ENCODE data around the gene RASL10A. TPM values are rescaled to one million over a fixed set of nuclear protein-coding genes. Genes with fewer than 3 reads are reported as not detected.
A peak's percentile ranks its signal among the peaks of the same experiment; 100 is the strongest.
"Not testable (repeated sequence)": the region's sequence is repeated elsewhere in the genome, so short reads cannot be mapped to it uniquely, and the experiment has no call there.

Gene RASL10A
- total RNA-seq, 1 experiment from 2014 or later: 1.6 TPM

DNA sequence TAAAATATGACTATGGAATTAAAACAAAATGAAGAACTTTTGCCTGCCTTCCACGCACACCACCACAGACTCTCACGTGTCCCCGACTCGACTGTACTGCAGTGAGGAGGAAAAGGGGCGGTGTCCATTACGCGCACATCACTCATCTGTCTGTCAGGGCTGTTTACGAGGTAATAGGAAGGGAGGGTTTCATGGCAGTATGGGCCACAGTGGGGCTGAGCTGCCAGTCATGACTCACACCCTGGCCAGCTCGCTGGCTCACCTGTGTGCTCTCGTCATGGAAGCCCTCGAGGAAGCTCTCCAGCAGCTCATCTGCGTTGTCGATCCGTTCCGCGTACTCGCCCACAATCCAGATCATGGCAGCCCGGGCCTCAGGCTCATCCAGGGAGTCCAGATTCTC lies 33.5 kb upstream of the RASL10A start:
- intact Hi-C loops (cut with micrococcal nuclease; ENCODE audit: unreplicated experiment): no loop called here
- H3K4me3 Mint-ChIP-seq (ENCODE audit: low read depth, unreplicated experiment): no peak overlapping the region
- no peaks in the 10 kb centered on the region for H3K27me3 Mint-ChIP-seq (ENCODE audit: unreplicated experiment)
- no peak for DNase-seq
- no TSS peak for BruUV-seq (replicated peaks)
- CTCF ChIA-PET: no interaction called here
- H3K9me3 Mint-ChIP-seq (ENCODE audit: low read depth, unreplicated experiment): no peaks in the 10 kb centered on the region
- no peak overlapping the region for H3K27ac Mint-ChIP-seq (ENCODE audit: unreplicated experiment)
- peaks cover 31% of the 10 kb centered on the region for H3K36me3 Mint-ChIP-seq (ENCODE audit: insufficient read depth, unreplicated experiment)
- TF ChIP-seq, protein P1, sequence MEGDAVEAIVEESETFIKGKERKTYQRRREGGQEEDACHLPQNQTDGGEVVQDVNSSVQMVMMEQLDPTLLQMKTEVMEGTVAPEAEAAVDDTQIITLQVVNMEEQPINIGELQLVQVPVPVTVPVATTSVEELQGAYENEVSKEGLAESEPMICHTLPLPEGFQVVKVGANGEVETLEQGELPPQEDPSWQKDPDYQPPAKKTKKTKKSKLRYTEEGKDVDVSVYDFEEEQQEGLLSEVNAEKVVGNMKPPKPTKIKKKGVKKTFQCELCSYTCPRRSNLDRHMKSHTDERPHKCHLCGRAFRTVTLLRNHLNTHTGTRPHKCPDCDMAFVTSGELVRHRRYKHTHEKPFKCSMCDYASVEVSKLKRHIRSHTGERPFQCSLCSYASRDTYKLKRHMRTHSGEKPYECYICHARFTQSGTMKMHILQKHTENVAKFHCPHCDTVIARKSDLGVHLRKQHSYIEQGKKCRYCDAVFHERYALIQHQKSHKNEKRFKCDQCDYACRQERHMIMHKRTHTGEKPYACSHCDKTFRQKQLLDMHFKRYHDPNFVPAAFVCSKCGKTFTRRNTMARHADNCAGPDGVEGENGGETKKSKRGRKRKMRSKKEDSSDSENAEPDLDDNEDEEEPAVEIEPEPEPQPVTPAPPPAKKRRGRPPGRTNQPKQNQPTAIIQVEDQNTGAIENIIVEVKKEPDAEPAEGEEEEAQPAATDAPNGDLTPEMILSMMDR (IDR thresholded peaks at IDR 0.05; ENCODE audit: unreplicated experiment): no peak
- no peaks in the 10 kb centered on the region for H3K4me1 Mint-ChIP-seq (ENCODE audit: low read depth, unreplicated experiment)

DNA sequence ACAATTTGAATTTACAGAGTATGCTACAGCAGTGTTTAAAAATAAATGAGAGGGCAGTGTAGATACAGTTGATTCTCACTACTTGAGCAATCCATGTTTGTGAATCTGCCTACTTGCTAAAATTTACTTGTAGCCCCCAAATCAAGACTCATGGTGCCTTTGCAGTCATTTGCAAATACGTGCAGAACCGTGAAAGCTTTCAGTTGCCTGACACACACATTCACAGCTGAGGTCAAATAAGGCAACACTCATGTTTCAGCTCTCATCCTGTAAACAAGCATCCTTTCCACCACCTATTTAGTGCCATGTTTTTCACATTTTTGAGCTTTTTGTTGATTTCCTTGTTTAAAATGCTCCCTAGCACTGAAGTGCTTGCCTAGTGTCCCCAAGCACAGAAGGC lies 32.5 kb upstream of the RASL10A start:
- H3K4me1 Mint-ChIP-seq (ENCODE audit: low read depth, unreplicated experiment): no peaks in the 10 kb centered on the region
- no peak for DNase-seq
- no peak overlapping the region for H3K27ac Mint-ChIP-seq (ENCODE audit: unreplicated experiment)
- H3K27me3 Mint-ChIP-seq (ENCODE audit: unreplicated experiment): no peaks in the 10 kb centered on the region
- TF ChIP-seq, protein P1 (IDR thresholded peaks at IDR 0.05; ENCODE audit: unreplicated experiment): no peak
- no peak overlapping the region for H3K4me3 Mint-ChIP-seq (ENCODE audit: low read depth, unreplicated experiment)
- BruUV-seq (replicated peaks): TSS peak; percentile 27
- H3K9me3 Mint-ChIP-seq (ENCODE audit: low read depth, unreplicated experiment): no peaks in the 10 kb centered on the region
- intact Hi-C loops (cut with micrococcal nuclease; ENCODE audit: unreplicated experiment): no loop called here
- H3K36me3 Mint-ChIP-seq (ENCODE audit: insufficient read depth, unreplicated experiment): peaks cover 29% of the 10 kb centered on the region
- CTCF ChIA-PET: interaction anchor here (0.6 kb wide), 1 partner anchor 22 kb away, joined by 3 read pairs; no protein-coding TSS in a partner anchor

DNA sequence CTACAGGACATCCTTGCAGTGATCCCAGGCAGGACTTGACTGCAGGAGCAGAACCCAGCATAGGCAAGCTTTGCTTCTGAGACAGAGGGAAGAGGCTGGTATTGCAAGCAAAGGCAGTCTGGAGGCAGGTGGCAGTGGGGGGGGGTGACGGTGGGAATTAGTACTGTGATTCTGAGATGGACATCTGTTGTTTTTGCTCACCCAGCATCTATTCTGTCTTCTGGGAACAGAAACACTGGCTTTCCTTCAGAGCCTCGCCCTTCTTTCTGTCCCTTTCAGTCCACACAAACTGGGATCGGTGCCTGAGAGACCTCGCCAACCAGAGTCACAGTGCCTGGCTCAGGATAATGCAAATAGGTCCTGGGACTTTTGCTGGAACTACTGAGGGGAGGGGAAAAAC lies 31.2 kb upstream of the RASL10A start:
- BruUV-seq (replicated peaks): no TSS peak

DNA sequence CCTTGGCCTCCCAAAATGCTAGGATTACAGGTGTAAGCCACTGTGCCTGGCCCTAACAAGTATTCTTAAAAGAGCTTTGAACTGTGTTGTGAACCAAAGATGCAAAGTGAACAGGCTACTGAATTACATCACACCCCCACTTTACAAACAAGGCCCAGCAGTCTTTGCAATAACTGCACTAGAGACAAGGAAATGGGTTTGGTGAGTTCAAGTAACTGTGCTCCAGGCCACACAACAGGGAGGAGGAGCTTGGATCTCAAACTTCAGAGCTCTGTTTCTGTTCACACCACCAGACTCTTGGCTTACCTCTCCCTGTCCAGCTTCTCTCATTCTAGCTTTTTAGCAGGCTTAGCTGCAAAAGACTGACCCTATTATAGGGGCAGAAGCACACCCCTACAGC lies 30.4 kb upstream of the RASL10A start:
- CTCF ChIA-PET: interaction anchor here (0.6 kb wide), 1 partner anchor 18 kb away, joined by 7 read pairs; no protein-coding TSS in a partner anchor
- H3K36me3 Mint-ChIP-seq (ENCODE audit: insufficient read depth, unreplicated experiment): peaks cover 37% of the 10 kb centered on the region
- H3K4me3 Mint-ChIP-seq (ENCODE audit: low read depth, unreplicated experiment): no peak overlapping the region
- H3K27me3 Mint-ChIP-seq (ENCODE audit: unreplicated experiment): no peaks in the 10 kb centered on the region
- no peaks in the 10 kb centered on the region for H3K9me3 Mint-ChIP-seq (ENCODE audit: low read depth, unreplicated experiment)
- TF ChIP-seq, protein P1 (IDR thresholded peaks at IDR 0.05; ENCODE audit: unreplicated experiment): no peak
- DNase-seq: no peak
- BruUV-seq (replicated peaks): no TSS peak
- intact Hi-C loops (cut with micrococcal nuclease; ENCODE audit: unreplicated experiment): no loop called here
- no peaks in the 10 kb centered on the region for H3K4me1 Mint-ChIP-seq (ENCODE audit: low read depth, unreplicated experiment)
- H3K27ac Mint-ChIP-seq (ENCODE audit: unreplicated experiment): no peak overlapping the region

More for the DNA sequence above, 31.2 kb upstream of the RASL10A start:
- H3K27me3 Mint-ChIP-seq (ENCODE audit: unreplicated experiment): no peaks in the 10 kb centered on the region
- no peaks in the 10 kb centered on the region for H3K9me3 Mint-ChIP-seq (ENCODE audit: low read depth, unreplicated experiment)
- H3K36me3 Mint-ChIP-seq (ENCODE audit: insufficient read depth, unreplicated experiment): peaks cover 37% of the 10 kb centered on the region
- CTCF ChIA-PET: interaction anchor here (0.6 kb wide), 1 partner anchor 19 kb away, joined by 7 read pairs; no protein-coding TSS in a partner anchor
- H3K4me1 Mint-ChIP-seq (ENCODE audit: low read depth, unreplicated experiment): no peaks in the 10 kb centered on the region
- TF ChIP-seq, protein P1 (IDR thresholded peaks at IDR 0.05; ENCODE audit: unreplicated experiment): no peak
- no peak overlapping the region for H3K27ac Mint-ChIP-seq (ENCODE audit: unreplicated experiment)
- intact Hi-C loops (cut with micrococcal nuclease; ENCODE audit: unreplicated experiment): no loop called here
- no peak for DNase-seq
- no peak overlapping the region for H3K4me3 Mint-ChIP-seq (ENCODE audit: low read depth, unreplicated experiment)

DNA sequence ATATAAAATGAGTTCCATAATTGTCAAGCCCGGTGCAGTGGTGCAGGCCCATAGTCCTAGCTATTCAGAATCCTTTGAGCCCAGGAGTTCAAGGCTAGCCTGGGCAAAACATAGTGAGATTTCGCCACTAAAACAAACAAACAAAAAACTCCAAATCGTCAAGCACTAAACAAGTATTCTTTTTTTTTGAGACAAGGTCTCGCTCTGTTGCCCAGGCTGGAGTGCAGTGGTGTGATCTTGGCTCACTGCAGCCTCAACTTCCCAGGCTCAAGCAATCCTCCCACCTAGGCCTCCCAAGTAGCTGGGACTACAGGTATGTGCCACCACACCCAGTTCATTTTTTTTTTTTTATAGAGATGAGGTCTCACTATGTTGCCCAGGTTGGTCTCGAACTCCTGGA lies 29.4 kb upstream of the RASL10A start:
- BruUV-seq (replicated peaks); H3K4me3 Mint-ChIP-seq (ENCODE audit: low read depth, unreplicated experiment); DNase-seq; H3K27me3 Mint-ChIP-seq (ENCODE audit: unreplicated experiment); H3K9me3 Mint-ChIP-seq (ENCODE audit: low read depth, unreplicated experiment); H3K27ac Mint-ChIP-seq (ENCODE audit: unreplicated experiment); intact Hi-C loops (cut with micrococcal nuclease; ENCODE audit: unreplicated experiment); H3K4me1 Mint-ChIP-seq (ENCODE audit: low read depth, unreplicated experiment): not testable (repeated sequence)
- peaks cover 35% of the 10 kb centered on the region for H3K36me3 Mint-ChIP-seq (ENCODE audit: insufficient read depth, unreplicated experiment)
- CTCF ChIA-PET: interaction anchor here (0.6 kb wide), 1 partner anchor 964 kb away, joined by 3 read pairs; no protein-coding TSS in a partner anchor
